H1 (cell line): ENCODE results near the gene RPTOR. TPM values are rescaled to one million over a fixed set of nuclear protein-coding genes. Genes with fewer than 3 reads are reported as not detected.

Source experiments
- CTCF ChIA-PET: fragments of 300-600 bp; sonication (Branson Sonifier 250); formaldehyde crosslinking; loops from one replicate; lab custom pipeline; 2021; ENCODE audit not compliant: partially characterized antibody; lab: Charles Lee
- POLR2A ChIA-PET: fragments of 300-600 bp; sonication (Branson Sonifier 250); formaldehyde crosslinking; loops from one replicate; lab custom pipeline; 2021; ENCODE audit warnings: inconsistent platforms; ENCODE audit not compliant: partially characterized antibody; lab: Charles Lee
- DNase-seq, 2 experiments: peaks; one replicate each; pipeline versions ENCODE4 v3.0.0 to v3.0.0-alpha.2; 2010 to 2022; ENCODE audit warnings: low spot score in 2 of 2, low read depth in 1 of 2, mixed read lengths in 1 of 2
- FAIRE-seq: peaks from 2 replicates; lab custom pipeline; 2011; peaks lifted over from hg19 to GRCh38; lab: Jason Lieb, UNC
- H2AFZ ChIP-seq: 2 replicates; pipeline ENCODE4 v1.8.1; 2012; ENCODE audit warnings: low read length, inconsistent platforms
- H2AK5ac ChIP-seq: 2 replicates; pipeline ENCODE4 v1.6.1; 2013; ENCODE audit warnings: low read depth, low read length
- H2BK120ac ChIP-seq: replicated peaks from 2 replicates; pipeline ENCODE3; 2013; ENCODE audit warnings: low read depth, low read length, inconsistent platforms
- H2BK12ac ChIP-seq: 2 replicates; pipeline ENCODE4 v1.6.1; 2013; ENCODE audit warnings: low read depth, low read length
- H2BK15ac ChIP-seq: 2 replicates; pipeline ENCODE4 v1.6.1; 2013; ENCODE audit warnings: low read length
- H2BK20ac ChIP-seq: 2 replicates; pipeline ENCODE4 v1.6.1; 2013; ENCODE audit warnings: low read length
- H2BK5ac ChIP-seq: 2 replicates; pipeline ENCODE4 v1.6.1; 2013; ENCODE audit warnings: low read depth, low read length
- H3K14ac ChIP-seq: 2 replicates; pipeline ENCODE4 v1.6.1; 2013; ENCODE audit warnings: inconsistent platforms; ENCODE audit not compliant: insufficient read length
- H3K18ac ChIP-seq: 2 replicates; pipeline ENCODE4 v1.6.1; 2013; ENCODE audit warnings: low read length; ENCODE audit errors: extremely low read depth
- H3K23ac ChIP-seq: 2 replicates; pipeline ENCODE4 v1.6.1; 2013; ENCODE audit warnings: inconsistent platforms; ENCODE audit not compliant: insufficient read length
- H3K23me2 ChIP-seq: 2 replicates; pipeline ENCODE4 v1.6.1; 2013; ENCODE audit warnings: low read depth, low read length
- H3K27ac ChIP-seq: 2 replicates; pipeline ENCODE4 v1.6.1; 2011; ENCODE audit warnings: low read depth, low read length, inconsistent platforms
- H3K27me3 ChIP-seq, 4 experiments: replicated peaks in 1 of 4; 1 replicate in 1 of 4; 2 replicates in 3 of 4; pipeline versions ENCODE4 v1.6.1 to v1.8.1; 2011 to 2013; ENCODE audit warnings: low read length in 3 of 4, mild to moderate bottlenecking in 3 of 4, inconsistent platforms in 2 of 4, mixed read lengths in 2 of 4, moderate library complexity in 1 of 4; ENCODE audit not compliant: control insufficient read depth in 3 of 4, insufficient read depth in 3 of 4; ENCODE audit errors: extremely low read depth in 1 of 4
- H3K36me3 ChIP-seq, 4 experiments: 2 replicates each; pipeline versions ENCODE4 v1.6.1 to v1.8.1; 2011 to 2013; ENCODE audit warnings: mild to moderate bottlenecking in 4 of 4, low read length in 3 of 4, moderate library complexity in 2 of 4, control low read depth in 1 of 4, inconsistent platforms in 1 of 4; ENCODE audit not compliant: insufficient read depth in 4 of 4, control insufficient read depth in 2 of 4
- H3K4ac ChIP-seq: replicated peaks from 2 replicates; pipeline ENCODE3; 2013; ENCODE audit warnings: low read length, low read depth, mixed read lengths, inconsistent platforms; ENCODE audit not compliant: insufficient read length
- H3K4me1 ChIP-seq, 4 experiments: replicated peaks in 1 of 4; 1 replicate in 1 of 4; 2 replicates in 3 of 4; pipeline versions ENCODE4 v1.6.1 to v1.8.1; 2011 to 2013; ENCODE audit warnings: low read length in 3 of 4, inconsistent platforms in 2 of 4, mixed read lengths in 1 of 4; ENCODE audit not compliant: insufficient read depth in 4 of 4, control insufficient read depth in 3 of 4
- H3K4me2 ChIP-seq, 2 experiments: 2 replicates each; pipeline versions ENCODE4 v1.6.1 to v1.8.1; 2011 to 2013; ENCODE audit warnings: low read depth in 2 of 2, low read length in 2 of 2, control low read depth in 1 of 2, inconsistent platforms in 1 of 2, mild to moderate bottlenecking in 1 of 2; ENCODE audit not compliant: insufficient read depth in 1 of 2
- H3K4me3 ChIP-seq, 4 experiments: fragments of 200-600, 300-600 bp in 1 of 4; sonication (generic), shearing (Covaris generic), sonication (Bioruptor Twin) in 1 of 4; 2 replicates each; pipeline versions ENCODE4 v1.5.1 to v1.8.1; 2011 to 2016; ENCODE audit warnings: low read length in 4 of 4, low read depth in 3 of 4, control low read depth in 2 of 4, inconsistent platforms in 2 of 4, mild to moderate bottlenecking in 2 of 4, mixed read lengths in 1 of 4, moderate library complexity in 1 of 4; ENCODE audit not compliant: insufficient read depth in 2 of 4; ENCODE audit errors: extremely low read depth in 1 of 4
- H3K56ac ChIP-seq: replicated peaks from 2 replicates; pipeline ENCODE3; 2013; ENCODE audit warnings: low read depth, mild to moderate bottlenecking, mixed read lengths, low read length, inconsistent platforms; ENCODE audit not compliant: insufficient read length
- H3K79me1 ChIP-seq: 2 replicates; pipeline ENCODE4 v1.6.1; 2013; ENCODE audit warnings: low read depth, low read length, control low read depth
- H3K79me2 ChIP-seq, 2 experiments: 2 replicates each; pipeline versions ENCODE4 v1.6.1 to v1.8.1; 2012 to 2013; ENCODE audit warnings: low read length in 2 of 2, mild to moderate bottlenecking in 2 of 2, inconsistent platforms in 1 of 2; ENCODE audit not compliant: insufficient read depth in 2 of 2, control insufficient read depth in 1 of 2
- H3K9ac ChIP-seq, 4 experiments: replicated peaks in 1 of 4; 1 replicate in 1 of 4; 2 replicates in 3 of 4; pipeline versions ENCODE4 v1.6.1 to v1.8.1; 2011 to 2013; ENCODE audit warnings: low read depth in 3 of 4, low read length in 3 of 4, control low read depth in 2 of 4, mild to moderate bottlenecking in 2 of 4, moderate library complexity in 2 of 4, inconsistent platforms in 1 of 4; ENCODE audit errors: extremely low read depth in 1 of 4
- H3K9me3 ChIP-seq, 2 experiments: 2 replicates each; pipeline versions ENCODE4 v1.6.1 to v1.8.1; 2012 to 2013; ENCODE audit warnings: mild to moderate bottlenecking in 2 of 2, moderate library complexity in 2 of 2, control low read depth in 1 of 2, inconsistent platforms in 1 of 2, low read depth in 1 of 2, low read length in 1 of 2, mixed read lengths in 1 of 2; ENCODE audit not compliant: insufficient read depth in 2 of 2
- H4K20me1 ChIP-seq, 2 experiments: replicated peaks in 1 of 2; 2 replicates each; pipeline versions ENCODE3 to v1.8.1; 2011 to 2013; ENCODE audit warnings: inconsistent platforms in 2 of 2, low read length in 2 of 2, mild to moderate bottlenecking in 1 of 2; ENCODE audit not compliant: insufficient read depth in 2 of 2, control insufficient read depth in 1 of 2
- H4K5ac ChIP-seq: 2 replicates; pipeline ENCODE4 v1.6.1; 2013; ENCODE audit warnings: low read length, low read depth, mixed read lengths, inconsistent platforms; ENCODE audit not compliant: insufficient read length
- H4K8ac ChIP-seq: 2 replicates; pipeline ENCODE4 v1.8.0; 2013; ENCODE audit warnings: mild to moderate bottlenecking, moderate library complexity, low read length, inconsistent platforms; ENCODE audit not compliant: insufficient read depth; ENCODE audit errors: extremely low read depth
- H4K91ac ChIP-seq: replicated peaks from 2 replicates; pipeline ENCODE3; 2013; ENCODE audit warnings: low read length, mixed read lengths, inconsistent platforms; ENCODE audit not compliant: insufficient read length
- BACH1 ChIP-seq: IDR thresholded peaks from 2 replicates; pipeline ENCODE4 v1.6.1; 2012; ENCODE audit warnings: low read length, improper control_type of control experiment
- EP300 ChIP-seq, 2 experiments: IDR thresholded peaks; 1 replicate in 1 of 2; 2 replicates in 1 of 2; pipeline ENCODE4 v1.6.1; 2011 to 2012; ENCODE audit warnings: low read depth in 2 of 2, low read length in 2 of 2, mild to moderate bottlenecking in 2 of 2, borderline replicate concordance in 1 of 2, inconsistent platforms in 1 of 2, moderate library complexity in 1 of 2
- KDM1A ChIP-seq: fragments of 200-600, 300-600 bp; sonication (generic); IDR thresholded peaks from 2 replicates; pipeline ENCODE4 v1.7.1; 2016; ENCODE audit warnings: mild to moderate bottlenecking, low read length, borderline replicate concordance
- MAFK ChIP-seq: IDR thresholded peaks from 2 replicates; pipeline ENCODE4 v1.6.1; 2012; ENCODE audit warnings: low read depth, mild to moderate bottlenecking, improper control_type of control experiment, low read length
- POLR2A ChIP-seq, 2 experiments: IDR thresholded peaks; 1 replicate in 1 of 2; 2 replicates in 1 of 2; pipeline ENCODE4 v1.6.1; 2011; ENCODE audit warnings: low read depth in 2 of 2, low read length in 2 of 2, mild to moderate bottlenecking in 2 of 2; ENCODE audit errors: control extremely low read depth in 1 of 2
- SIN3A ChIP-seq, 2 experiments: IDR thresholded peaks in 1 of 2; conservative IDR thresholded peaks in 1 of 2; 2 replicates each; pipeline ENCODE4 v1.6.1; 2011 to 2012; ENCODE audit warnings: low read length in 2 of 2, improper control_type of control experiment in 1 of 2, low read depth in 1 of 2, mild to moderate bottlenecking in 1 of 2
- SIRT6 ChIP-seq: IDR thresholded peaks from one replicate; pipeline ENCODE4 v1.7.1; 2012; ENCODE audit warnings: low read length, inconsistent platforms
- TAF1 ChIP-seq: IDR thresholded peaks from 2 replicates; pipeline ENCODE4 v1.6.1; 2011; ENCODE audit warnings: mild to moderate bottlenecking, low read depth, low read length
- TCF12 ChIP-seq: IDR thresholded peaks from 2 replicates; pipeline ENCODE4 v1.6.1; 2011; ENCODE audit warnings: low read depth, mild to moderate bottlenecking, low read length
- TEAD4 ChIP-seq: IDR thresholded peaks from 2 replicates; pipeline ENCODE4 v1.6.1; 2012; ENCODE audit warnings: low read depth, low read length, inconsistent platforms, mixed read lengths
- WGBS, 2 experiments: shearing (Covaris generic) in 1 of 2; methylation state at CpG; one replicate each; pipeline versions ENCODE4 v1.1.6 to v1.1.7; 2013 to 2015; ENCODE audit warnings: low lambda C conversion rate in 2 of 2, mixed read lengths in 2 of 2, inconsistent platforms in 1 of 2, low coverage in 1 of 2, missing lambda C conversion rate in 1 of 2; ENCODE audit not compliant: insufficient replicate concordance in 2 of 2, insufficient coverage in 1 of 2, insufficient read length in 1 of 2; ENCODE audit errors: extremely low coverage in 1 of 2, missing lambda C conversion rate in 1 of 2; 5-methylcytosine and 5-hydroxymethylcytosine counted together
- polyA plus RNA-seq, 7 experiments: library from polyadenylated mRNA; depleted of rRNA in 3 of 7; stranded (reverse) in 5 of 7; unstranded in 2 of 7; fragments of >200 nt in 5 of 7; fragments of 200-250 nt in 2 of 7; gene quantifications; 1 replicate in 5 of 7; 2 replicates in 1 of 7; 4 replicates in 1 of 7; pipeline versions ENCODE4 v1.2.1 to v1.2.3, GENCODE V29; 2011 to 2013; ENCODE audit warnings: missing spikeins in 2 of 7, mixed read lengths in 2 of 7
- total RNA-seq: library from RNA; stranded (reverse); fragmentation: NEBNext Ultra II Directional; extraction: Animal tissue kit (Norgen Biotek cat#: 25700); gene quantifications from 2 replicates; pipeline ENCODE4 v1.2.1, GENCODE V29; 2021
- TF ChIP-seq, protein P1 (sequence below): IDR thresholded peaks from 2 replicates; pipeline ENCODE4 v1.6.1; 2012; ENCODE audit warnings: inconsistent platforms
- TF ChIP-seq, protein P2 (sequence below): IDR thresholded peaks from 2 replicates; pipeline ENCODE4 v1.6.1; 2012; ENCODE audit warnings: inconsistent platforms

Gene RPTOR
- total and polyA plus RNA-seq, 2 of the 8 experiments (the other 6 are each of a cell fraction or from before 2014, with no cell fraction given), result 6.9 to 28.7 TPM

DNA sequence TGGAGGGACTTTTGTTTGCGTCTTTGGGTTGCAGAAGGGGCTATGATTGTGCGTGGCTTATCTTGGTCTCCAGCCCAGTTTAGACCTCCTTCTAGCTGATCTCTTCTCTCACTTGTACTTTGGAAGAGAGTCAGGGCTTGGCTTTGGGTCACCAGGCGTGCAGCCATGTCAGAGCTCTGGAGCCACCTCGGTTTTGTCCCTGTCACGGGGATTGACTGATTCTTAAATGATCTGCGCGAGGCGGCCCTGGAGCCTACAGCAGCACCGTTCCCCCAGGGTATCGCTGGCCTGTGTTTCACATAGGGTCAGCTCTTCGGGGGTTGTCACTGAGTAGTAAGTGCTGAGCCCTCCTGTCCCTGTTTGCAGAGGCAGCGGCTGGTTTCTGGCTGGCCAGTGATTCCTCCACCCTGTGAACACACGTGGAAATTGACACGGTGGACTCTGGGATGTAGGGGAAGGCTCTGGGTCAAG lies 237.2 kb downstream of the RPTOR start:
- no peak for DNase-seq
- Histone ChIP-seq H4K91ac (no peak overlapping the region), H3K4me2 (no peak overlapping the region), H3K9me3 (no peaks in the 10 kb centered on the region), H4K8ac (no peak overlapping the region), H3K23ac (no peak overlapping the region), H3K56ac (no peak overlapping the region), H2BK12ac (no peak overlapping the region), H3K36me3 (no peaks in the 10 kb centered on the region), H4K5ac (no peak overlapping the region), H4K20me1 (peaks cover 0 to 2% of the 10 kb centered on the region in 2 experiments), H2AK5ac (no peak overlapping the region), H2AFZ (no peak overlapping the region), H3K27me3 (no peaks in the 10 kb centered on the region; a peak in 1 of 7 replicates), H3K79me2 (no peaks in the 10 kb centered on the region), H3K4ac (no peak overlapping the region), H3K4me1 (peaks cover 4 to 9% (median 7%) of the 10 kb centered on the region in 4 experiments), H2BK5ac (no peak overlapping the region), H3K79me1 (no peaks in the 10 kb centered on the region; the same call in 1 of the 2 replicates), H3K18ac (no peak overlapping the region; the same call in 1 of the 2 replicates), H3K9ac (no peak overlapping the region), H2BK20ac (no peak overlapping the region), H3K27ac (no peak overlapping the region), H3K4me3 (no peak overlapping the region), H3K14ac (no peak overlapping the region), H2BK120ac (no peak overlapping the region), H3K23me2 (no peaks in the 10 kb centered on the region), H2BK15ac (no peak overlapping the region)
- POLR2A ChIA-PET, result no interaction called here
- WGBS, 2 experiments, result 90% methylated on average over 14 of the region's 14 CpGs; no CpG with 5 or more reads in 1 of the 2 experiments
- FAIRE-seq, result no peak
- CTCF ChIA-PET, result interaction anchor here (1.0 to 1.8 kb wide), 7 partner anchors 8 to 117 kb away, joined by 3 to 5 read pairs (median 3); no protein-coding TSS in a partner anchor
- TF ChIP-seq SIRT6, result no peak
- TF ChIP-seq TCF12, result no peak
- TF ChIP-seq EP300 (IDR thresholded peaks at IDR 0.05; ENCODE audit: borderline replicate concordance in 1 of 2, low read depth in 2 of 2, low read length in 2 of 2), result no peak
- no peak for TF ChIP-seq TEAD4
- TF ChIP-seq POLR2A (IDR thresholded peaks at IDR 0.05; ENCODE audit: control extremely low read depth in 1 of 2, low read depth in 2 of 2, low read length in 2 of 2), result no peak
- no peak for TF ChIP-seq SIN3A (conservative IDR thresholded peaks at IDR 0.05 in 1 of 2, IDR thresholded peaks at IDR 0.05 in 1 of 2; ENCODE audit: low read depth in 1 of 2, low read length in 2 of 2)
- TF ChIP-seq, protein P1, sequence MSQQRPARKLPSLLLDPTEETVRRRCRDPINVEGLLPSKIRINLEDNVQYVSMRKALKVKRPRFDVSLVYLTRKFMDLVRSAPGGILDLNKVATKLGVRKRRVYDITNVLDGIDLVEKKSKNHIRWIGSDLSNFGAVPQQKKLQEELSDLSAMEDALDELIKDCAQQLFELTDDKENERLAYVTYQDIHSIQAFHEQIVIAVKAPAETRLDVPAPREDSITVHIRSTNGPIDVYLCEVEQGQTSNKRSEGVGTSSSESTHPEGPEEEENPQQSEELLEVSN, result no peak
- TF ChIP-seq TAF1, result no peak
- TF ChIP-seq, protein P2, sequence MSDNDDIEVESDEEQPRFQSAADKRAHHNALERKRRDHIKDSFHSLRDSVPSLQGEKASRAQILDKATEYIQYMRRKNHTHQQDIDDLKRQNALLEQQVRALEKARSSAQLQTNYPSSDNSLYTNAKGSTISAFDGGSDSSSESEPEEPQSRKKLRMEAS, result no peak
- no peak for TF ChIP-seq KDM1A
- TF ChIP-seq MAFK, result no peak
- TF ChIP-seq BACH1, result no peak
